CD4-positive, alpha-beta T cell treated with Interleukin-21 for 1 hour (primary cell): Measurements from ENCODE around the gene ZBTB48.
"Not testable (repeated sequence)": the region's sequence is repeated elsewhere in the genome, so short reads cannot be mapped to it uniquely, and the experiment has no call there.

ENCODE experiments used
- DNase-seq: peaks from one replicate; pipeline ENCODE4 v3.0.0-alpha.2; 2020

Gene ZBTB48

GRCh38 chr1:6592865-6593593 lies 13.2 kb downstream of the ZBTB48 start:
- DNase-seq = no peak

- DNase-seq = no peak
These were observed 14.0 kb downstream of the ZBTB48 start for GRCh38 chr1:6593810-6594209.

- no peak for DNase-seq
These were observed 15.4 kb downstream of the ZBTB48 start for GRCh38 chr1:6594977-6595740.

- no peak for DNase-seq
These were observed 16.6 kb downstream of the ZBTB48 start for GRCh38 chr1:6596351-6596750.

GRCh38 chr1:6596886-6597776 lies 17.3 kb downstream of the ZBTB48 start:
- DNase-seq = no peak

- no peak for DNase-seq
These were observed 18.0 kb downstream of the ZBTB48 start for GRCh38 chr1:6597777-6598131.

- peak; percentile 62 for DNase-seq
These were observed 19.6 kb downstream of the ZBTB48 start for GRCh38 chr1:6599141-6599975.

GRCh38 chr1:6599991-6600390 lies 20.2 kb downstream of the ZBTB48 start:
- not testable (repeated sequence) for DNase-seq

GRCh38 chr1:6600410-6601048 lies 20.7 kb downstream of the ZBTB48 start:
- no peak for DNase-seq

GRCh38 chr1:6601049-6601922 lies 21.5 kb downstream of the ZBTB48 start:
- peak; percentile 79 for DNase-seq

GRCh38 chr1:6601923-6602668 lies 22.3 kb downstream of the ZBTB48 start:
- no peak for DNase-seq

- peak; percentile 86 for DNase-seq
These were observed 23.0 kb downstream of the ZBTB48 start, which contains the start of gene KLHL21 for GRCh38 chr1:6602669-6603237. KLHL21 (minus strand) TSS chr1:6602869; CDS start chr1:6602817, 52 bp downstream.

- peak; percentile 70 for DNase-seq
These were observed 23.6 kb downstream of the ZBTB48 start for GRCh38 chr1:6603238-6603914.

- DNase-seq = no peak
These were observed 24.2 kb downstream of the ZBTB48 start for GRCh38 chr1:6603915-6604558.

- DNase-seq = peak; percentile 9
These were observed 33.0 kb downstream of the ZBTB48 start for GRCh38 chr1:6612641-6613360.

GRCh38 chr1:6613361-6614018 lies 33.7 kb downstream of the ZBTB48 start, which contains the start of gene PHF13:
PHF13 (plus strand) TSS chr1:6613731; CDS start chr1:6614067, 336 bp downstream.
- peak; percentile 99 for DNase-seq
